GM21423 (cell line): ENCODE results near the gene ATP5F1C.
"Not testable (repeated sequence)": the region's sequence is repeated elsewhere in the genome, so short reads cannot be mapped to it uniquely, and the experiment has no call there.

ENCODE experiments used
- ATAC-seq: cut with Tn5 transposase; IDR thresholded peaks from one replicate; pipeline ENCODE4 v1.9.1; 2021; ENCODE audit warnings: mild to moderate bottlenecking, moderate library complexity; ENCODE audit not compliant: unreplicated experiment

The ATP5F1C gene

GRCh38 chr10:7792541-7792940 lies 4.6 kb downstream of the ATP5F1C start:
- no peak for ATAC-seq

- no peak for ATAC-seq
Measured at GRCh38 chr10:7794251-7795026, 6.5 kb downstream of the ATP5F1C start.

- ATAC-seq, result no peak
Measured at GRCh38 chr10:7795605-7796004, 7.6 kb downstream of the ATP5F1C start.

- no peak for ATAC-seq
Measured at GRCh38 chr10:7797582-7797981, 9.6 kb downstream of the ATP5F1C start.

GRCh38 chr10:7802606-7803005 lies 14.6 kb downstream of the ATP5F1C start:
- no peak for ATAC-seq

GRCh38 chr10:7804216-7804615 lies 16.2 kb downstream of the ATP5F1C start:
- no peak for ATAC-seq

GRCh38 chr10:7804741-7805140 lies 16.8 kb downstream of the ATP5F1C start:
- no peak for ATAC-seq

- ATAC-seq, result no peak
Measured at GRCh38 chr10:7808686-7809267, 20.8 kb downstream of the ATP5F1C start.

GRCh38 chr10:7810443-7810842 lies 22.5 kb downstream of the ATP5F1C start:
- ATAC-seq, result no peak

- no peak for ATAC-seq
Measured at GRCh38 chr10:7811000-7811399, 23.0 kb downstream of the ATP5F1C start.

GRCh38 chr10:7811743-7812142 lies 23.8 kb downstream of the ATP5F1C start:
- ATAC-seq, result not testable (repeated sequence)

GRCh38 chr10:7813481-7813880 lies 25.5 kb downstream of the ATP5F1C start:
- no peak for ATAC-seq

- ATAC-seq, result no peak
Measured at GRCh38 chr10:7817576-7817975, 29.6 kb downstream of the ATP5F1C start.

- peak; percentile 6 for ATAC-seq
Measured at GRCh38 chr10:7817984-7818294, 30.0 kb downstream of the ATP5F1C start.

GRCh38 chr10:7818295-7819120 lies 30.5 kb downstream of the ATP5F1C start, which contains the start of gene TAF3:
TSS of gene TAF3 (plus strand) at chr10:7818505. CDS start at chr10:7818710, 205 bp downstream.
- peak; percentile 88 for ATAC-seq

GRCh38 chr10:7819121-7819460 lies 31.1 kb downstream of the ATP5F1C start:
- peak; percentile 51 for ATAC-seq

- no peak for ATAC-seq
Measured at GRCh38 chr10:7824251-7824650, 36.3 kb downstream of the ATP5F1C start.

GRCh38 chr10:7826971-7827370 lies 39.0 kb downstream of the ATP5F1C start:
- ATAC-seq, result no peak

- no peak for ATAC-seq
Measured at GRCh38 chr10:7829289-7829834, 41.4 kb downstream of the ATP5F1C start.

- no peak for ATAC-seq
Measured at GRCh38 chr10:7832060-7832459, 44.1 kb downstream of the ATP5F1C start.

- no peak for ATAC-seq
Measured at GRCh38 chr10:7833210-7833609, 45.2 kb downstream of the ATP5F1C start.

GRCh38 chr10:7834262-7834661 lies 46.3 kb downstream of the ATP5F1C start:
- no peak for ATAC-seq
